ENCODE data around the gene DOCK8. TPM values are rescaled to one million over a fixed set of nuclear protein-coding genes. Genes with fewer than 3 reads are reported as not detected.

The DOCK8 gene
- total RNA-seq, 1 donor from 2014 or later = 219 TPM

GRCh38 chr9:318646-319045 is 104.0 kb downstream of the DOCK8 start:
- no peak for TF ChIP-seq CTCF (IDR thresholded peaks at IDR 0.05)
- Mint-ChIP-seq H3K27ac (no peak overlapping the region), H3K27me3 (no peaks in the 10 kb centered on the region), H3K9me3 (no peaks in the 10 kb centered on the region), H3K4me1 (no peaks in the 10 kb centered on the region), H3K36me3 (ENCODE audit: low read depth) (peaks cover 65% of the 10 kb centered on the region), H3K4me3 (no peak overlapping the region)
- no peak for ATAC-seq (ENCODE audit: low read depth)
- CTCF ChIA-PET = no interaction called here
- intact Hi-C loops (cut with micrococcal nuclease) = no loop called here
- POLR2A ChIA-PET = no interaction called here
- no peak for DNase-seq

- Mint-ChIP-seq H3K27ac (no peak overlapping the region), H3K4me3 (no peak overlapping the region), H3K27me3 (no peaks in the 10 kb centered on the region), H3K9me3 (no peaks in the 10 kb centered on the region), H3K4me1 (no peaks in the 10 kb centered on the region), H3K36me3 (ENCODE audit: low read depth) (peaks cover 68% of the 10 kb centered on the region)
- TF ChIP-seq CTCF (IDR thresholded peaks at IDR 0.05) = no peak
- ATAC-seq (ENCODE audit: low read depth) = no peak
- POLR2A ChIA-PET = no interaction called here
- CTCF ChIA-PET = no interaction called here
- intact Hi-C loops (cut with micrococcal nuclease) = no loop called here
- no peak for DNase-seq
Measured at GRCh38 chr9:324971-325370, 110.3 kb downstream of the DOCK8 start.

GRCh38 chr9:326667-327066 is 112.0 kb downstream of the DOCK8 start:
- DNase-seq (no peak), ATAC-seq (ENCODE audit: low read depth) (no peak)
- H3K27me3 Mint-ChIP-seq = no peaks in the 10 kb centered on the region
- TF ChIP-seq CTCF (IDR thresholded peaks at IDR 0.05) = no peak
- no peak overlapping the region for H3K4me3 Mint-ChIP-seq
- peaks cover 85% of the 10 kb centered on the region for H3K36me3 Mint-ChIP-seq (ENCODE audit: low read depth)
- CTCF ChIA-PET = no interaction called here
- no peaks in the 10 kb centered on the region for H3K9me3 Mint-ChIP-seq
- POLR2A ChIA-PET = no interaction called here
- intact Hi-C loops (cut with micrococcal nuclease) = no loop called here
- no peak overlapping the region for H3K27ac Mint-ChIP-seq
- no peaks in the 10 kb centered on the region for H3K4me1 Mint-ChIP-seq

- TF ChIP-seq CTCF (IDR thresholded peaks at IDR 0.05) = no peak
- ATAC-seq (ENCODE audit: low read depth) (no peak), DNase-seq (no peak)
- Mint-ChIP-seq H3K27ac (no peak overlapping the region), H3K4me3 (no peak overlapping the region), H3K9me3 (no peaks in the 10 kb centered on the region), H3K4me1 (no peaks in the 10 kb centered on the region), H3K36me3 (ENCODE audit: low read depth) (peaks cover 91% of the 10 kb centered on the region), H3K27me3 (no peaks in the 10 kb centered on the region)
- ChIA-PET CTCF (no interaction called here), POLR2A (interaction anchor here (0.7 kb wide), 1 partner anchor 11 kb away, joined by 5 read pairs; no protein-coding TSS in a partner anchor)
- intact Hi-C loops (cut with micrococcal nuclease) = no loop called here
Measured at GRCh38 chr9:328453-328852, 113.8 kb downstream of the DOCK8 start.

GRCh38 chr9:331197-331596 is 116.5 kb downstream of the DOCK8 start:
- TF ChIP-seq CTCF (IDR thresholded peaks at IDR 0.05) = no peak
- POLR2A ChIA-PET = no interaction called here
- Mint-ChIP-seq H3K4me1 (no peaks in the 10 kb centered on the region), H3K4me3 (no peak overlapping the region), H3K9me3 (no peaks in the 10 kb centered on the region), H3K27ac (no peak overlapping the region), H3K36me3 (ENCODE audit: low read depth) (peaks cover 91% of the 10 kb centered on the region), H3K27me3 (no peaks in the 10 kb centered on the region)
- no peak for DNase-seq
- CTCF ChIA-PET = no interaction called here
- ATAC-seq (ENCODE audit: low read depth) = no peak
- intact Hi-C loops (cut with micrococcal nuclease) = no loop called here

Measured in activated B cell treated with CpG ODN at 0.5 μM for 24 hours (primary cell).